Astrocyte of the spinal cord (primary cell): ENCODE data around the gene OXER1.

ENCODE experiments used
- DNase-seq: peaks from one replicate; pipeline ENCODE4 v3.0.0; 2011; ENCODE audit warnings: low read depth, low spot score
- H3K4me3 ChIP-seq: 2 replicates; pipeline ENCODE4 v1.5.1; 2011; ENCODE audit warnings: low read depth, mild to moderate bottlenecking, low read length, moderate library complexity
- CTCF ChIP-seq: IDR thresholded peaks from 2 replicates; pipeline ENCODE4 v1.5.1; 2012; ENCODE audit warnings: low read depth, mild to moderate bottlenecking, low read length, inconsistent platforms
- in situ Hi-C: cut with HindIII; loops from 2 replicates; pipeline ENCODE4 v1.10.0; 2017; ENCODE audit warnings: low sequenced_read_pairs

OXER1 gene

GRCh38 chr2:42788882-42789281, 24.9 kb upstream of the OXER1 start:
- no peak overlapping the region for H3K4me3 ChIP-seq
- TF ChIP-seq CTCF: no peak
- in situ Hi-C loops: no loop called here
- DNase-seq: no peak

GRCh38 chr2:42788478-42788793, 24.5 kb upstream of the OXER1 start:
- no peak for DNase-seq
- H3K4me3 ChIP-seq: no peak overlapping the region
- TF ChIP-seq CTCF: no peak
- in situ Hi-C loops: no loop called here

- in situ Hi-C loops: no loop called here
- H3K4me3 ChIP-seq: no peak overlapping the region
- no peak for DNase-seq
- TF ChIP-seq CTCF: no peak
Measured at GRCh38 chr2:42787788-42788477, 24.0 kb upstream of the OXER1 start.

- in situ Hi-C loops: no loop called here
- no peak overlapping the region for H3K4me3 ChIP-seq
- TF ChIP-seq CTCF: no peak
- DNase-seq: no peak
Measured at GRCh38 chr2:42787424-42787787, 23.5 kb upstream of the OXER1 start.

GRCh38 chr2:42786561-42787345, 22.8 kb upstream of the OXER1 start:
- no peak for DNase-seq
- H3K4me3 ChIP-seq: no peak overlapping the region
- in situ Hi-C loops: no loop called here
- TF ChIP-seq CTCF: no peak

- H3K4me3 ChIP-seq: no peak overlapping the region
- in situ Hi-C loops: no loop called here
- no peak for DNase-seq
- no peak for TF ChIP-seq CTCF
Measured at GRCh38 chr2:42784204-42784880, 20.4 kb upstream of the OXER1 start.
